Measurements from ENCODE around the gene LRRC31.

- TF ChIP-seq EP300 (IDR thresholded peaks at IDR 0.05; ENCODE audit: low read depth) (no peak), POLR2A (IDR thresholded peaks at IDR 0.05) (no peak)
These were observed 21.8 kb downstream of the LRRC31 start for GRCh38 chr3:169847896-169848295.
